GM19452 (cell line): ENCODE measurements around the gene DENND2D.

Experiments used
- ATAC-seq: cut with Tn5 transposase; IDR thresholded peaks from one replicate; pipeline ENCODE4 v1.9.1; 2021; ENCODE audit not compliant: unreplicated experiment

The DENND2D gene

GRCh38 chr1:111199881-111200801 is at the start of gene DENND2D:
DENND2D (minus strand) TSS chr1:111200646; CDS start chr1:111200459, 187 bp downstream.
- no peak for ATAC-seq

DNA sequence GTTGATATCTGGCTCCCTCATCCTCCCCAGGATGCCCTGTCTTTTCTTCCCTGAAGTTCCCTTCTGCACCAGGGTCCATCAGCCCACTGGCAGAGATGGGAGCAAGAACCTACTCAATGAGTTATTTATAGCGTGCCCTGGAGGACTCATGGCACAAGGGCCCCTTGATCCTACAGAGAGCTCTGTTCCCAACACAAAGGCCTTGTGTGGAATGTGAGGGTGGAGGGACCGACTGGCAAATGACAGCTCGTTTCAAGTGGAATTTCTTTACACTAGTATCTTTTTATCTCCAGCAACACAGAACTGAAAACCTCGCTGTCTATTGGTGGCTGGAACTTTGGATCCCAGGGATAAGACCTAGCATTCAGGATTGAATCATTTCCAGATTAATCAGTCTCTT is 49.5 kb upstream of the DENND2D start:
- ATAC-seq: no peak

DNA sequence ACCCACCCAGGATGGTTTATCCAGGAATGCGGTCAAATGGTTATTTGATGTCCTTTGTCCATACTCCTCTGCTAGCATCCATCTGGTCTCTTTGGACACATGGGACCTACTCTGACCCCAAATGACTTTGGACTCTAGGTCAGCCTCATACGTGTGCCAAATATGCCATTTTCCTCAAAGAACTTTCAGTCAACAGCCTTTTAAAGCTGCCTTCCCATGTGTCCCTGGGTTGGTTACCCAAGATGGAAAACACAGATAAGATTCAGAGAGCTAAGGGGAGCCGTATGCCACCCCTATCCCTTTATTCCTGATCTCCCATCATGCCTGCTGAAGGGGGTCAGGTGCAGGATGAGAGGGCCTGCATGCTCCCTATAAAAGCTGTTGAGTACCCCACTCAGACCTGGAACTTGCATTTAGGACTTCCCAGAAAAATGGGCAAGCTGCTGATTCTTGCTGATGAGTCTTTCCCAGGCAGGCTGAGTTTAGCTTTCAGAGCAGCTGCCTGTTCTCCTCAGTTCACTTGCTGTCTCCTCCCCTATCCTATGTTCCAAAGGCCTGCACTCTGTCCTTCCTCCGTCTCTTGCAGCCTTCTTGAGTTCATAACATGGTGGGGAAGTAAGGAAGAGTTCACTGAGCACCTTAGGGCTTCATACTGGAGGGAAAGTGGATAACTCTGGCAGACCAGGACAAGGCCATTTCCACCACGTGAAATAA is 46.8 kb upstream of the DENND2D start:
- no peak for ATAC-seq

GRCh38 chr1:111242805-111243523 is 42.5 kb upstream of the DENND2D start:
- ATAC-seq: no peak

DNA sequence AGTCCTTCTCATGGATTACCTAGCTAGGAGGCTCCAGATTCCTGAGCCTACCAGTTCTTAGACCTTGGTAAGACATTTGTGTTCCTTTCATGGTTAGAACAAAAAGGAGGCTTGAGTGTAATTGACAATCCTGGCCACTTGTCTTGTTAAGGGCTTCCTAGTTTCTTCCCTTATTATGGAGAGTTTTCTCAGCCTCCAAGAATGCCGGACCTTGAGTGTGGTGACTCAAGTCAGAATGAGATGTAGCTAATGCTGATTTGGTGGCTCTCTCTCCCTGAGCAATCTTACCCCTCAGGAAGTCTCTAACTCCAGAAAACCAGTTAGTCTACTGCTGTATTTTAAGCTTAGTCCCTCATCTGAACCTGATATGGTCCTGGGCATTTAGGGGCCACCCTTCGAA is 41.4 kb upstream of the DENND2D start:
- ATAC-seq: no peak

DNA sequence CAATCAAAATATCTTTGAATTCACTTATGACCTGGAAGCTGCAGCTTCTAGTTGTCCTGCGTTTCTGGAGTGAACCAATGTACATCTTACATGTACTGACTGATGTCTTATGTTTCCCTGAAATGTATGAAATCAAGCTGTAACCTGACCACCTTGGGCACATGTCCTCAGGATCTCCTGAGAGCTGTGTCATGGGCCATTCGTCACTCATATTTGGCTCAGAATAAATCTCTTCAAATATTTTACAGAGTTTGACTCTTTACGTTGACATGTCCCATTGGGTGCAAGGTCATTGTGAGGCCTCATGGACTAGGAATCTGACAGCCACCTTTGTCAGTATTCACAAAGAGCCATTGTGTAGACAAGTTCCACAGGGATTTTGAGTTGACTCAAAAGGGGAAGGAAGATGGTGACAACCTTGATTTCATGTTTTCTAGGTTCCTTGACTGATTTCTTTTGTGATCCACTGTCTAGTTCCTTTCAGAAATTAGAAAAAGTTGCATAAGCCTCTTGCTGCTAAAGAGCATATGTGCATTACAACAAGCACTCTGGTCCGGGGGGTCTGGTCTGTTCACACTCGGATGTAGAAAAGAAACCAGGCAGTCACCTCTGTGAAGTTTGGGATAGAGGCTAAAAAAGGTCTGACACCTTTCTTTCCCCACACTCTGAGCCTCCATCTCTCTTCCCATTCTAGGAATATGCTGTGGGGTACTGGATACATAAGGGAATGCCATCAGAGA is 37.8 kb upstream of the DENND2D start:
- ATAC-seq: no peak

- ATAC-seq: no peak
Observed at GRCh38 chr1:111236806-111237205, 36.4 kb upstream of the DENND2D start.

GRCh38 chr1:111236379-111236778 is 35.9 kb upstream of the DENND2D start:
- no peak for ATAC-seq

GRCh38 chr1:111234866-111235265 is 34.4 kb upstream of the DENND2D start:
- no peak for ATAC-seq

- ATAC-seq: no peak
Observed at GRCh38 chr1:111234258-111234657, 33.8 kb upstream of the DENND2D start.

GRCh38 chr1:111232134-111232533 is 31.7 kb upstream of the DENND2D start:
- ATAC-seq: no peak

GRCh38 chr1:111228748-111229126 is 28.3 kb upstream of the DENND2D start:
- no peak for ATAC-seq

DNA sequence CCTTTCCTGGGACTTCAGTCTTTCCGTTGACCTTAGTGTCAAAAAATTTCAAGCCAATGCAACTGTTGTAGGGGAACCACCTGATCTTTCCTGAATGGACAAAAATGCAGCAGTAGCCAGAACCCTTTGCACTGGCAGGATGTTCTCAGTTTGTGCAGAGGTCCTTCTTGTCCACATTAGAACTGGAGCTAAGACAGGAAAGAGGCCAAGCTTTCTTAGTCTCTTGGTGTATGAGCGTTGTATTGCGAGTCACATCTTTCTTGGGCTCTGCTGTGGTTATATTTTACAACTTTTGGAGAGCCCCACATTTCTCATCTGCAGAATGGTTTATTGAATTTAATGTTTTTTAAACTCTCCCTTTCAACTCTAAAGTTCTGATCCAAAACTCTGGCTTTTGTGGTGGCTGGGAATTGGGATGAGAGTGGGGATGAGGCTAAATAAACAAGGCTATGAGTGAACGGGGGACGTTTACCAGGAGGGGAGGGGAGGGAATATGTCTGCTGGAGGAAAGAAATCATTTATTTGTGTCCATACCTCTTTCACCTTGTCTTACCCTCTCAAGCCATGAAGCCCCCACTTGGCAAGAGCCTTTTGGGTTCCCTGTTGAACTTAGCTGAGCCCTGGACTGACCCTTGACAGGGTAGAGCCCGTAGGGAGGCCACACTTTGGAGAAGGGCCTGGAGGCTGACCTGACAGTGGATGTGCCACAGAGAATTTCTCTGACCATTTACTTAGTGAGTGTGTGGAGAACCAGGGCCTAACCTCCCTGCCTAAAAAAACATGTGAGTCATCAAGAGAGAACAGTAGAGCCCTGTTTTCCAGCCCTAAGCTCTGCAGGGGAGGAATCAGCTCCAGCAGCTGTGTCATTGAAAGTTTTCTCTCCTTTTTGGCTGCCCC is 27.7 kb upstream of the DENND2D start:
- ATAC-seq: no peak

DNA sequence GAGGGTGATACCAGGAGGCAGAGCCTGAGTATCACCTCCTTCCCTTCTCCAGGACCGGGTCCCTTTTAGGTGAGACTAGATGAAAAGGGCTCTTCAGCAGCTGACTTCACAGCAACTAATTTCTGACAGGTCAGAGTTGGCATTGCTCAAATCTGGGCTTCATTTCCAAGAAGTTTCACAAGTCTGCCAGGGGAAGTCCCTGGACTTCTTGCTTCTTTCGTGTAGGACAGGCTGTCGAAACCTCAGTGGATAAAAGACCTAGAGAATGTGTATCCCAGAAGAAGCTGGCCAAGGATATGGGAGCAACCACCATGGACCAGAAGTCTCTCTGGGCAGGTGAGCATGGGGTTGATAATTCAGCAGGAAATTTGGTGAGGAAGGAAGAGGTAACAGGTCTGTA is 27.0 kb upstream of the DENND2D start, which contains the start of gene CHI3L2:
Gene CHI3L2, plus strand, starts transcription at position 280 of the 400 bp plus-strand sequence. Its CDS starts 17 bp downstream, at position 297.
- ATAC-seq: no peak

DNA sequence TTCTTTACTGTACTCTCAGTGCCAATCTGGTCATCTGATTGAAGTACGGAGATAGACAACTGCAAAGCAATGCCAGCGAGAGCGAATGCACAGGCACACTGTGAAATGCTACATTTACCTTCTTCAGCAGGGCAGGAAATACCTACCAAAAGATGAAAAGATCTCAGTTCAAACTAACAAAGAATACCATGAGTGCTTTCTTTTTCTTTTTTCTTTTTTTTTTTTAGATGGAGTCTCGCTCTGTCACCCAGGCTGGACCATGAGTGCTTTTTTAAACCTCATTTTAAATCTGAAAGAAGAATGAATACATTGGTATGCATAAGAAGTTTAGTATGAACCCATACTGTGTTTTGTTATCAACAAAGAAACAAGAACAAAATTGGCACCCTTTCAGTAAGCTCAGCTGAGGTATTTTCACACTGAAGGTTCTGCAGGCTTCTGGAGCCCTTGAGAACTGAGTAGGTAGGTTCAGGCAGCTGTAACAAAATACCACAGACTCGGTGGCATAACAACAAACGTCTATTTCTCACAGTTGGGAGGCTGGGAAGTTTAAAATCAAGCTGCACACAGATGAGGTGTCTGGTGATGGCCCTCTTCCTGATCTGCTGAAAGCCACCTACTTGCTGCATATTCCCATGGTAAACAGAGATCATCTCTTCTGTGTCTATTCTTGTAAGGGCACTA is 25.4 kb upstream of the DENND2D start:
- no peak for ATAC-seq

GRCh38 chr1:111225091-111225490 is 24.6 kb upstream of the DENND2D start:
- ATAC-seq: no peak

DNA sequence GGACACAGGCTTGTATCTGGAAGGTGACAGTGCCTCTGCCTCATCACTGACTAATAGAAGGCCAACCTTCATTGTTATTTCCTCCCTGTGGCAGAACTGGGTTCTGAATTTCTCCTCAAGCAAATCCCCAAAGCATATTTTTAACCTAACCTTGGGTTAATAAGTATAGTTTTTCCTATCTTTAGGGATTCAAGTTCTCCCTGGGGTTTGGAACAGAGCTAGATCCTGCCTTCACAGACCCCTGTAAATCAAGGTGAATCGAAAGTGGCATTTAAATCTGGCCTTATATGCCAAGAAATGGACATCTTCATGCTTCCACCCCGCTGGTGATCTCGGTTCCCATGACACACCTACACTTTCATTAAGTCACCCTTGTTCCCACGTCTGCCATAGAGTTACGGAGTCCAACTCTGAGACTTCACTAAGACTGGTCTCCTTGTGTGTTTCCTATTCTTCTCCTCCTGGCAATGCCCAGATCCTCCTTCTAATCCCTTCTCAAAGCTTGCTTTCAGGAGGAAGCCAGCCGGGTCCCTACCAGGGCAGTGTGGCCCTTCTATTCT is 22.8 kb upstream of the DENND2D start:
- ATAC-seq: no peak

DNA sequence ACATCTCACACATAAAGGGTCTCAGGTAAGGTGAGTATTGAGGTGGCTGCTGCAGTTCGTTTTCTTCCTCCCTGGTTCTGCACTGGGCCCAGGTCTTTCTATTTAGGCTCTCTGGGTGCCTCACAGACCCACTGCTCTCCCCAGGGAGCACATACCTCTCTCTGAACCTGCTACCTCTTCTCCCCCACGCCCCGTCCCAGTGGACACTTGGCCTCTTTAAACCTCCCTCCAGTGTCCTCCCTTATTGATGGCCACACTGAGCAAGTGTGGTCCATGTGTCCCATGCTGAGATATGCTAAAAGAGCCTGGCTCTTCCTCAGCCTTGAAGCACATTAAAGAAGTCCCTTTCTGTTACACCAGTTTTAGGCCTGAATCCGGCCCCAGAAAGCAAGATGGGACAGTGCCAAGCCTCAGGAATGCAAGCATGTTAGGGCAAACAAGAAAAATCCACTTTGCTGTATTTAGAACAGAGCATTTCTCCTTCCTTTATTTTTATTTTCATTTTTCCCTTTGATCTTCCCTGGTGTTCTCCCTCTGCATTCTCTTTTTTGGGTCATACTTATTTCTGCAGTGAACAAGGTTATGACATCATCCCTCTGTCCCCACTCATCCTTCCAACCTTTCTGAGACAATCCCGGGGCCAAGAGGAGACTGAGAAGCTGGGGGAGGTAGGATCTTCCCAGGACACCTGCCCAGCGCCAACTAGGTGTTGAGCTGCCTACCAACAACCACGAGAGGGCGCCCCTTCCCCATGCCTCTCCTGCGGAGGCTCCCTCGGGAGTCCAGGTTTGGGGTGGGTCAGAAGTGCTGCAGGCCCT is 22.1 kb upstream of the DENND2D start:
- ATAC-seq: peak; percentile 7
